Body of pancreas (tissue), 4 donors: ENCODE measurements around the gene GKN2. TPM values are rescaled to one million over a fixed set of nuclear protein-coding genes. Genes with fewer than 3 reads are reported as not detected.

Source experiments
- ATAC-seq: fragments of 150-250 bp; one replicate; pipeline ENCODE4 v1.9.1; 2016
- DNase-seq, 4 donors: peaks; one replicate each; pipeline ENCODE4 v3.0.0-alpha.2; 2019
- H3K27ac ChIP-seq, 4 donors: fragments of 200-600 bp; sonication (generic); 1 replicate in 3 of 4; 2 replicates in 1 of 4; pipeline versions ENCODE4 v1.5.1 to v1.6.1; 2016 to 2019; ENCODE audit warnings: mild to moderate bottlenecking in 1 of 4, mixed read lengths in 1 of 4, moderate library complexity in 1 of 4
- H3K27me3 ChIP-seq, 2 donors: fragments of 200-600 bp; sonication (generic); one replicate each; pipeline ENCODE4 v1.6.0; 2016; ENCODE audit warnings: mild to moderate bottlenecking in 1 of 2
- H3K36me3 ChIP-seq, 2 donors: fragments of 200-600 bp; sonication (generic); replicated peaks in 1 of 2; 2 replicates each; pipeline ENCODE4 v1.5.1; 2016; ENCODE audit warnings: low read depth in 2 of 2; ENCODE audit not compliant: insufficient read depth in 1 of 2
- H3K4me1 ChIP-seq: fragments of 200-600 bp; sonication (generic); one replicate; pipeline ENCODE4 v1.6.0; 2016
- H3K4me3 ChIP-seq, 2 donors: fragments of 200-600 bp; sonication (generic); 1 replicate in 1 of 2; 2 replicates in 1 of 2; pipeline ENCODE4 v1.5.1; 2016 to 2019
- H3K9me3 ChIP-seq, 3 donors: fragments of 200-600 bp; sonication (generic); 1 replicate in 2 of 3; 2 replicates in 1 of 3; pipeline ENCODE4 v1.5.1; 2016
- CTCF ChIP-seq, 7 experiments: fragments of 450-650 bp in 4 of 7; fragments of 200-600 bp in 3 of 7; sonication (generic) in 3 of 7; IDR thresholded peaks; one replicate each; pipeline ENCODE4 v1.5.1; 2016 to 2019; ENCODE audit warnings: antibody characterized with exemption in 7 of 7
- POLR2A ChIP-seq, 3 donors: fragments of 450-650 bp; IDR thresholded peaks; one replicate each; pipeline ENCODE4 v1.6.1; 2016; ENCODE audit warnings: antibody characterized with exemption in 3 of 3, mild to moderate bottlenecking in 2 of 3
- WGBS, 2 donors: methylation state at CpG; one replicate each; pipeline ENCODE4 v1.1.5; 2017; 5-methylcytosine and 5-hydroxymethylcytosine counted together
- intact Hi-C: fragments of 100-400 bp; cut with DNase I; formaldehyde crosslinking; loops from one replicate; pipeline ENCODE4 v1.15.1; 2023
- total RNA-seq, 2 donors: library from RNA; depleted of rRNA; stranded (reverse); fragments of >200 nt; gene quantifications; one replicate each; pipeline ENCODE4 v1.1.0, GENCODE V29; 2016

GKN2 gene
- total RNA-seq, 2 donors from 2014 or later, result not detected

- ATAC-seq, result no peak
- DNase-seq, result no peak
- no peaks in the 10 kb centered on the region for H3K9me3 ChIP-seq
- H3K27me3 ChIP-seq, result no peaks in the 10 kb centered on the region
- 89 to 93% methylated on average over 1 of the region's 1 CpG for WGBS, 2 donors
- H3K36me3 ChIP-seq, result no peaks in the 10 kb centered on the region
- no peak overlapping the region for H3K4me3 ChIP-seq
- H3K4me1 ChIP-seq, result peaks cover 16% of the 10 kb centered on the region
- H3K27ac ChIP-seq, result no peak overlapping the region
- TF ChIP-seq CTCF (IDR thresholded peaks at IDR 0.05), result no peak
- no peak for TF ChIP-seq POLR2A (IDR thresholded peaks at IDR 0.05)
- intact Hi-C loops, result no loop called here
Observed at GRCh38 chr2:68911709-68912108, 41.0 kb downstream of the GKN2 start.

- Histone ChIP-seq H3K27ac (no peak overlapping the region), H3K27me3 (no peaks in the 10 kb centered on the region), H3K4me1 (peaks cover 16% of the 10 kb centered on the region), H3K36me3 (no peaks in the 10 kb centered on the region), H3K4me3 (no peak overlapping the region), H3K9me3 (no peaks in the 10 kb centered on the region)
- no peak for DNase-seq
- no peak for TF ChIP-seq POLR2A (IDR thresholded peaks at IDR 0.05)
- TF ChIP-seq CTCF (IDR thresholded peaks at IDR 0.05), result no peak
- ATAC-seq, result no peak
- intact Hi-C loops, result no loop called here
- WGBS, 2 donors, result 60 to 64% methylated on average over 2 to 4 of the region's 4 CpGs
Observed at GRCh38 chr2:68911246-68911645, 41.4 kb downstream of the GKN2 start.

GRCh38 chr2:68909793-68910674, 42.7 kb downstream of the GKN2 start:
- intact Hi-C loops, result no loop called here
- no peak for ATAC-seq
- peaks cover 13% of the 10 kb centered on the region for H3K4me1 ChIP-seq

GRCh38 chr2:68908392-68908970, 44.2 kb downstream of the GKN2 start:
- Histone ChIP-seq H3K9me3 (no peaks in the 10 kb centered on the region), H3K27ac (peak overlapping the region in 2 of 4 donors; percentile 28 to 61), H3K36me3 (no peaks in the 10 kb centered on the region), H3K27me3 (no peaks in the 10 kb centered on the region), H3K4me1 (peaks cover 13% of the 10 kb centered on the region), H3K4me3 (no peak overlapping the region)
- 16 to 26% methylated on average over 4 to 5 of the region's 5 CpGs for WGBS, 2 donors
- intact Hi-C loops, result no loop called here
- ATAC-seq (peak; percentile 92), DNase-seq (peak; percentile 79 to 90 (median 85))
- TF ChIP-seq POLR2A (IDR thresholded peaks at IDR 0.05) (peak in 1 of 3 donors; percentile 23), CTCF (IDR thresholded peaks at IDR 0.05) (no peak)

More at GRCh38 chr2:68909793-68910674, 42.7 kb downstream of the GKN2 start:
- DNase-seq, result peak; percentile 64 to 77 (median 72)
- H3K27me3 ChIP-seq, result no peaks in the 10 kb centered on the region
- H3K36me3 ChIP-seq, result no peaks in the 10 kb centered on the region
- TF ChIP-seq POLR2A (IDR thresholded peaks at IDR 0.05) (no peak), CTCF (IDR thresholded peaks at IDR 0.05) (peak; percentile 47 to 84 (median 75))
- 67 to 73% methylated on average over 3 of the region's 3 CpGs for WGBS, 2 donors
- H3K9me3 ChIP-seq, result no peaks in the 10 kb centered on the region
- no peak overlapping the region for H3K27ac ChIP-seq
- no peak overlapping the region for H3K4me3 ChIP-seq
